Esophagus muscularis mucosa (tissue), 4 donors: Measurements from ENCODE around the gene TMC2.

Experiments
- CTCF ChIP-seq, 3 experiments: fragments of 200-600 bp in 2 of 3; fragments of 450-650 bp in 1 of 3; sonication (generic) in 2 of 3; IDR thresholded peaks; one replicate each; pipeline ENCODE4 v1.5.1; 2017 to 2019; ENCODE audit warnings: antibody characterized with exemption in 3 of 3, mild to moderate bottlenecking in 2 of 3, moderate library complexity in 1 of 3
- EP300 ChIP-seq: sonication (generic); formaldehyde crosslinking; IDR thresholded peaks from one replicate; pipeline ENCODE4 v1.6.1; 2017; ENCODE audit warnings: antibody characterized with exemption
- POLR2A ChIP-seq: fragments of 450-650 bp; IDR thresholded peaks from one replicate; pipeline ENCODE4 v1.6.1; 2017; ENCODE audit warnings: antibody characterized with exemption, moderate library complexity, mild to moderate bottlenecking, low read depth
- POLR2AphosphoS5 ChIP-seq, 2 donors: sonication (generic); formaldehyde crosslinking; IDR thresholded peaks; one replicate each; pipeline ENCODE4 v1.6.1; 2017; ENCODE audit warnings: antibody characterized with exemption in 2 of 2

GRCh38 chr20:2606507-2607006, 70.2 kb downstream of the TMC2 start:
- no peak for TF ChIP-seq POLR2AphosphoS5 (IDR thresholded peaks at IDR 0.05)
- TF ChIP-seq CTCF (IDR thresholded peaks at IDR 0.05): no peak
- TF ChIP-seq POLR2A: no peak
- TF ChIP-seq EP300: no peak
